Left colon (tissue), 2 donors: ENCODE results near the gene KCNN3. TPM values are rescaled to one million over a fixed set of nuclear protein-coding genes. Genes with fewer than 3 reads are reported as not detected.

Experiments used
- ATAC-seq: fragments of 200-7000 bp; cut with Tn5 transposase; one replicate; pipeline ENCODE4 v1.9.1; 2020; ENCODE audit warnings: mild to moderate bottlenecking, moderate library complexity
- DNase-seq, 2 donors: peaks; one replicate each; pipeline ENCODE4 v3.0.0-alpha.2; 2020
- intact Hi-C, 2 donors: fragments of 100-400 bp; cut with DNase I in 1 of 2; cut with micrococcal nuclease in 1 of 2; formaldehyde crosslinking; loops; one replicate each; pipeline versions ENCODE4 v1.11.2 to v1.14.0; 2022; cut with DNase I, micrococcal nuclease
- total RNA-seq, 2 donors: library from RNA; stranded (reverse); fragmentation: NEBNext Ultra II Directional; extraction: Animal tissue kit (Norgen Biotek cat#: 25700); gene quantifications; one replicate each; pipeline ENCODE4 v1.2.1, GENCODE V29; 2021
- donor health status: DM: no; HTN: no; CAD: no.
- donor health status: DM: yes; HTN: yes; CAD: no.

The KCNN3 gene
- total RNA-seq, 2 donors from 2014 or later, result 0.73 to 3.6 TPM

- intact Hi-C loops, result loop anchor here in 1 of 2 donors (5.0 kb wide), 1 partner anchor 407 kb away; no protein-coding TSS in a partner anchor
- no peak for ATAC-seq
- no peak for DNase-seq
These were observed 14.1 kb upstream of the KCNN3 start for GRCh38 chr1:154883919-154884868.

- ATAC-seq (no peak), DNase-seq (peak in 1 of 2 donors; percentile 10)
- intact Hi-C loops, result loop anchor here in 1 of 2 donors (5.0 kb wide), 1 partner anchor 405 kb away; no protein-coding TSS in a partner anchor
These were observed 11.9 kb upstream of the KCNN3 start for GRCh38 chr1:154881820-154882535.

GRCh38 chr1:154880671-154881070 lies 10.6 kb upstream of the KCNN3 start:
- ATAC-seq (no peak), DNase-seq (peak in 1 of 2 donors; percentile 8)
- intact Hi-C loops, result loop anchor here in 1 of 2 donors (5.0 kb wide), 1 partner anchor 403 kb away; no protein-coding TSS in a partner anchor

- intact Hi-C loops, result loop anchor here (5.0 to 10.0 kb wide), 4 partner anchors 114 to 317 kb away; no protein-coding TSS in a partner anchor
- peak in 1 of 2 donors; percentile 18 for DNase-seq
- no peak for ATAC-seq
These were observed 8.9 kb upstream of the KCNN3 start for GRCh38 chr1:154879038-154879421.

- DNase-seq (peak; percentile 66 to 80), ATAC-seq (peak; percentile 91)
- intact Hi-C loops, result loop anchor here (5.0 to 10.0 kb wide), 4 partner anchors 114 to 316 kb away; no protein-coding TSS in a partner anchor
These were observed 8.4 kb upstream of the KCNN3 start for GRCh38 chr1:154878371-154879037.

- ATAC-seq (peak; percentile 86), DNase-seq (peak in 1 of 2 donors; percentile 25)
- intact Hi-C loops, result loop anchor here (5.0 to 10.0 kb wide), 4 partner anchors 113 to 315 kb away; no protein-coding TSS in a partner anchor
These were observed 7.4 kb upstream of the KCNN3 start for GRCh38 chr1:154877370-154877974.

GRCh38 chr1:154876842-154877369 lies 6.8 kb upstream of the KCNN3 start:
- ATAC-seq (no peak), DNase-seq (peak in 1 of 2 donors; percentile 2)
- intact Hi-C loops, result loop anchor here (5.0 to 10.0 kb wide), 4 partner anchors 112 to 315 kb away; no protein-coding TSS in a partner anchor

- intact Hi-C loops, result loop anchor here (5.0 to 10.0 kb wide), 3 partner anchors 110 to 392 kb away; no protein-coding TSS in a partner anchor
- DNase-seq (no peak), ATAC-seq (no peak)
These were observed 4.4 kb upstream of the KCNN3 start for GRCh38 chr1:154874465-154874864.

- DNase-seq (no peak), ATAC-seq (no peak)
- intact Hi-C loops, result loop anchor here (5.0 to 10.0 kb wide), 3 partner anchors 109 to 391 kb away; no protein-coding TSS in a partner anchor
These were observed 3.4 kb upstream of the KCNN3 start for GRCh38 chr1:154873321-154873950.

GRCh38 chr1:154871374-154871773 lies 1.3 kb upstream of the KCNN3 start:
- DNase-seq (no peak), ATAC-seq (no peak)
- intact Hi-C loops, result loop anchor here (5.0 to 10.0 kb wide), 3 partner anchors 107 to 389 kb away; no protein-coding TSS in a partner anchor

- intact Hi-C loops, result loop anchor here (5.0 to 10.0 kb wide), 3 partner anchors 106 to 388 kb away; no protein-coding TSS in a partner anchor
- ATAC-seq (no peak), DNase-seq (no peak)
These were observed 653 bp upstream of the KCNN3 start for GRCh38 chr1:154870734-154871133.

- ATAC-seq, result no peak
- peak in 1 of 2 donors; percentile 32 for DNase-seq
- intact Hi-C loops, result loop anchor here (5.0 to 10.0 kb wide), 3 partner anchors 105 to 387 kb away; no protein-coding TSS in a partner anchor
These were observed 548 bp downstream of the KCNN3 start for GRCh38 chr1:154869351-154870114.

GRCh38 chr1:154867841-154868605 lies 2.1 kb downstream of the KCNN3 start:
- ATAC-seq (no peak), DNase-seq (no peak)
- intact Hi-C loops, result no loop called here

- ATAC-seq, result no peak
- intact Hi-C loops, result no loop called here
- DNase-seq, result no peak
These were observed 2.8 kb downstream of the KCNN3 start for GRCh38 chr1:154867064-154867825.
